IMR-90 (cell line): Measurements from ENCODE around the gene PSPH. TPM values are rescaled to one million over a fixed set of nuclear protein-coding genes. Genes with fewer than 3 reads are reported as not detected.

ENCODE experiments used
- ATAC-seq: fragments of 200-7000 bp; cut with Tn5 transposase; 2 replicates; pipeline ENCODE4 v1.9.1; 2020; ENCODE audit warnings: low read depth, mild to moderate bottlenecking, moderate library complexity
- BruUV-seq: library from RNA; stranded (reverse); fragments of 400-500 nt; replicated peaks from 2 replicates; lab custom pipeline; 2021; lab: Mats Ljungman, UMichigan
- CTCF ChIA-PET: fragments of 300-600 bp; formaldehyde crosslinking; extraction: SDS; loops from one replicate; lab custom pipeline; 2021; ENCODE audit warnings: antibody characterized with exemption; lab: Yijun Ruan, JAX
- POLR2A ChIA-PET: fragments of 300-600 bp; sonication (Branson Sonifier 250); formaldehyde crosslinking; loops from one replicate; lab custom pipeline; 2022; ENCODE audit warnings: antibody characterized with exemption; ENCODE audit not compliant: unreplicated experiment; lab: Charles Lee
- DNase-seq: peaks from one replicate; pipeline ENCODE4 v3.0.0; 2013
- H2AFZ ChIP-seq: replicated peaks from 2 replicates; pipeline ENCODE3; 2013; ENCODE audit warnings: low read length, mild to moderate bottlenecking; ENCODE audit not compliant: poor library complexity
- H2AK5ac ChIP-seq: 2 replicates; pipeline ENCODE4 v1.6.1; 2013; ENCODE audit warnings: low read depth, low read length, inconsistent platforms
- H2AK9ac ChIP-seq: replicated peaks from 2 replicates; pipeline ENCODE3; 2013; ENCODE audit warnings: mild to moderate bottlenecking, low read depth, low read length, moderate library complexity; ENCODE audit not compliant: poor library complexity
- H2BK120ac ChIP-seq: 2 replicates; pipeline ENCODE4 v1.6.1; 2013; ENCODE audit warnings: low read depth, low read length, inconsistent platforms
- H2BK15ac ChIP-seq: 3 replicates; pipeline ENCODE4 v1.6.1; 2013; ENCODE audit warnings: low read depth, low read length, inconsistent platforms
- H2BK20ac ChIP-seq: 2 replicates; pipeline ENCODE4 v1.6.1; 2013; ENCODE audit warnings: low read depth, mild to moderate bottlenecking, inconsistent platforms, low read length, moderate library complexity
- H2BK5ac ChIP-seq: 2 replicates; pipeline ENCODE4 v1.6.1; 2013; ENCODE audit warnings: mild to moderate bottlenecking, low read depth, low read length, inconsistent platforms; ENCODE audit not compliant: poor library complexity, severe bottlenecking
- H3K14ac ChIP-seq: replicated peaks from 2 replicates; pipeline ENCODE4 v1.6.1; 2013; ENCODE audit warnings: low read depth, low read length, inconsistent platforms
- H3K18ac ChIP-seq: 2 replicates; pipeline ENCODE4 v1.6.1; 2013; ENCODE audit warnings: low read depth, low read length, control low read depth
- H3K23ac ChIP-seq: 2 replicates; pipeline ENCODE4 v1.6.1; 2013; ENCODE audit warnings: low read depth, low read length, inconsistent platforms
- H3K27ac ChIP-seq: 2 replicates; pipeline ENCODE4 v1.5.1; 2013; ENCODE audit warnings: mild to moderate bottlenecking, control low read depth, low read length; ENCODE audit not compliant: insufficient read depth
- H3K27me3 ChIP-seq: 2 replicates; pipeline ENCODE4 v1.6.1; 2013; ENCODE audit warnings: low read length; ENCODE audit not compliant: control insufficient read depth, insufficient read depth
- H3K36me3 ChIP-seq: 2 replicates; pipeline ENCODE4 v1.6.1; 2013; ENCODE audit warnings: low read length, mixed read lengths; ENCODE audit not compliant: control insufficient read depth, insufficient read depth
- H3K4ac ChIP-seq: 2 replicates; pipeline ENCODE4 v1.6.1; 2013; ENCODE audit warnings: low read depth, low read length, inconsistent platforms
- H3K4me1 ChIP-seq: 2 replicates; pipeline ENCODE4 v1.6.1; 2013; ENCODE audit warnings: low read length, mixed read lengths; ENCODE audit not compliant: control insufficient read depth, insufficient read depth
- H3K4me2 ChIP-seq: 2 replicates; pipeline ENCODE4 v1.6.1; 2013; ENCODE audit warnings: low read depth, mild to moderate bottlenecking, control low read depth, low read length, moderate library complexity
- H3K4me3 ChIP-seq: 2 replicates; pipeline ENCODE4 v1.5.1; 2013; ENCODE audit warnings: low read depth, mild to moderate bottlenecking, control low read depth, low read length, moderate library complexity; ENCODE audit not compliant: insufficient read depth
- H3K56ac ChIP-seq: 2 replicates; pipeline ENCODE4 v1.6.1; 2013; ENCODE audit warnings: low read length, inconsistent platforms; ENCODE audit not compliant: insufficient read depth; ENCODE audit errors: extremely low read depth
- H3K79me1 ChIP-seq, 2 experiments: 2 replicates each; pipeline ENCODE4 v1.6.1; 2013; ENCODE audit warnings: low read length in 2 of 2, inconsistent platforms in 1 of 2, low read depth in 1 of 2
- H3K9ac ChIP-seq: 2 replicates; pipeline ENCODE4 v1.6.1; 2013; ENCODE audit warnings: low read depth, low read length, control low read depth
- H3K9me1 ChIP-seq: 2 replicates; pipeline ENCODE4 v1.6.1; 2013; ENCODE audit warnings: low read length, inconsistent platforms; ENCODE audit not compliant: insufficient read depth
- H3K9me3 ChIP-seq: 2 replicates; pipeline ENCODE4 v1.6.1; 2013; ENCODE audit warnings: low read length; ENCODE audit not compliant: control insufficient read depth, insufficient read depth
- H4K20me1 ChIP-seq: 2 replicates; pipeline ENCODE4 v1.6.1; 2013; ENCODE audit warnings: low read length, inconsistent platforms; ENCODE audit not compliant: insufficient read depth
- H4K5ac ChIP-seq: 2 replicates; pipeline ENCODE4 v1.6.1; 2013; ENCODE audit warnings: mild to moderate bottlenecking, low read depth, low read length, control low read depth
- H4K8ac ChIP-seq, 2 experiments: 2 replicates each; pipeline ENCODE4 v1.6.1; 2013; ENCODE audit warnings: low read depth in 2 of 2, low read length in 2 of 2, control low read depth in 1 of 2, inconsistent platforms in 1 of 2
- H4K91ac ChIP-seq: 2 replicates; pipeline ENCODE4 v1.6.1; 2013; ENCODE audit warnings: low read depth, low read length, inconsistent platforms; ENCODE audit not compliant: insufficient read depth
- CEBPB ChIP-seq: IDR thresholded peaks from 2 replicates; pipeline ENCODE4 v1.6.1; 2012; ENCODE audit warnings: low read depth, low read length, improper control_type of control experiment
- FOS ChIP-seq: fragments of 150-350 bp; IDR thresholded peaks from 2 replicates; pipeline ENCODE4 v1.6.1; 2016; ENCODE audit warnings: low read depth, low read length
- MAFK ChIP-seq: IDR thresholded peaks from 2 replicates; pipeline ENCODE4 v1.6.1; 2012; ENCODE audit warnings: low read depth, low read length, improper control_type of control experiment
- MXI1 ChIP-seq: IDR thresholded peaks from 2 replicates; pipeline ENCODE4 v1.6.1; 2012; ENCODE audit warnings: low read depth, mild to moderate bottlenecking, low read length, moderate library complexity, borderline replicate concordance
- NFE2L2 ChIP-seq: fragments of 150-350 bp; IDR thresholded peaks from 2 replicates; pipeline ENCODE4 v1.6.1; 2016; ENCODE audit warnings: low read depth, mild to moderate bottlenecking, low read length
- WGBS, 2 experiments: methylation state at CpG; one replicate each; pipeline versions ENCODE4 v1.1.5 to v1.1.7; 2013; ENCODE audit warnings: missing lambda C conversion rate in 2 of 2; ENCODE audit not compliant: insufficient read length in 1 of 2; ENCODE audit errors: extremely low coverage in 2 of 2; 5-methylcytosine and 5-hydroxymethylcytosine counted together
- dilution Hi-C: fragments of 300-500 bp; cut with HindIII; formaldehyde crosslinking; loops from one replicate; pipeline ENCODE4 v1.14.3; 2018; ENCODE audit warnings: low sequenced_read_pairs; ENCODE audit not compliant: unreplicated experiment
- in situ Hi-C: fragments of 300-500 bp; cut with MboI; formaldehyde crosslinking; loops from 3 replicates; pipeline ENCODE4 v1.14.3; 2019; ENCODE audit warnings: low sequenced_read_pairs, inconsistent platforms, mixed read lengths
- intact Hi-C: fragments of 100-400 bp; cut with micrococcal nuclease; formaldehyde crosslinking; loops from 2 replicates; pipeline ENCODE4 v1.10.0; 2022
- polyA plus RNA-seq, 3 experiments: library from polyadenylated mRNA; depleted of rRNA; stranded (reverse); fragments of >200 nt; gene quantifications; 2 replicates each; pipeline ENCODE4 v1.2.3, GENCODE V29; 2012; ENCODE audit warnings: low replicate concordance in 1 of 3
- total RNA-seq: library from RNA; depleted of rRNA; stranded (reverse); fragments of >200 nt; gene quantifications from 2 replicates; pipeline ENCODE4 v1.2.3, GENCODE V29; 2012
- TF ChIP-seq, protein P1 (sequence below): fragments of 150-350 bp; IDR thresholded peaks from 2 replicates; pipeline ENCODE4 v1.6.1; 2016; ENCODE audit warnings: low read depth, mild to moderate bottlenecking, low read length, moderate library complexity, borderline replicate concordance

PSPH gene
- total and polyA plus RNA-seq, 2 of the 4 experiments (the other 2 are of a cell fraction): 31.8 to 48.4 TPM

DNA sequence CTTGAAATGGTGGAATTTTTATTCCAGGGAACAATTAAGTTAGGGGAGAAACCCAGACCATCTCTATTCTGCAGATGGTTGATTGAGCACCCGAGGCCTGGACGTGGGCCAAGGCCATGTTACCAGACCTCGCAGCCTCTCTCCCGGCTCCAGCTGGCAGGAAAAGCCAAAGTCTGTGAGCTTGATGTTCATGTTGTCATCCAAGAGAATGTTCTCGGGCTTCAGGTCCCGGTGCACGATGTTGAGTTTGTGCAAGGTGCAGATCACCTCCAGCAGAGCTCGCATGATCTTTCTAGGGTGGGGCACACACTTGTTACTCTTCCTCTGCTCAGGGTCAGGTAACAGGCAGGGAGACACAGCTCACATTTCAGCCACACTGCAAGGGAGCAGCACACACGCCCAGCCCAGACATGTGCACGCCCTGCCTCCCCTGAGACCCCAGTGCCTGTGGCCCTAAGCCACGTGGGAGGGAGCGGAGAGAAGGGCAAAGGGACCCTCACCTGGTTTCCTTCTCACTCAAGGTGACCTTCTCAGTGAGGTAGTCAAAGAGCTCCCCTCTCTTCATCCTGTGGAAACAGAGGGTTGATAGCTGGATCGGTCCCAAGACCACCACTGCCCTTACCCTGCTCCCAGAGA, 32.0 kb upstream of the PSPH start:
- no peak overlapping the region for H2AK9ac ChIP-seq
- H2BK5ac ChIP-seq: no peak overlapping the region
- no peak for TF ChIP-seq MXI1
- no peak for TF ChIP-seq FOS
- no peak for TF ChIP-seq NFE2L2
- TF ChIP-seq CEBPB: no peak
- no peak for TF ChIP-seq MAFK
- TF ChIP-seq, protein P1, sequence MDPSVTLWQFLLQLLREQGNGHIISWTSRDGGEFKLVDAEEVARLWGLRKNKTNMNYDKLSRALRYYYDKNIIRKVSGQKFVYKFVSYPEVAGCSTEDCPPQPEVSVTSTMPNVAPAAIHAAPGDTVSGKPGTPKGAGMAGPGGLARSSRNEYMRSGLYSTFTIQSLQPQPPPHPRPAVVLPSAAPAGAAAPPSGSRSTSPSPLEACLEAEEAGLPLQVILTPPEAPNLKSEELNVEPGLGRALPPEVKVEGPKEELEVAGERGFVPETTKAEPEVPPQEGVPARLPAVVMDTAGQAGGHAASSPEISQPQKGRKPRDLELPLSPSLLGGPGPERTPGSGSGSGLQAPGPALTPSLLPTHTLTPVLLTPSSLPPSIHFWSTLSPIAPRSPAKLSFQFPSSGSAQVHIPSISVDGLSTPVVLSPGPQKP: no peak
- no peak overlapping the region for H3K27ac ChIP-seq
- H3K4me1 ChIP-seq: peaks cover 7% of the 10 kb centered on the region
- H3K9ac ChIP-seq: no peak overlapping the region
- peak overlapping the region; percentile 33 for H2AFZ ChIP-seq
- H3K27me3 ChIP-seq: no peaks in the 10 kb centered on the region
- H2BK20ac ChIP-seq: no peak overlapping the region
- DNase-seq (no peak), ATAC-seq (no peak)
- H3K18ac ChIP-seq: no peak overlapping the region
- no peak overlapping the region for H3K23ac ChIP-seq
- H3K9me3 ChIP-seq: no peaks in the 10 kb centered on the region
- dilution Hi-C loops (no loop called here), intact Hi-C loops (no loop called here), in situ Hi-C loops (loop anchor here (25.0 kb wide), 2 partner anchors 796 to 1321 kb away; partner anchors contain the start of gene SEC61G)
- WGBS, 2 experiments: 25% methylated on average over 7 of the region's 13 CpGs; no CpG with 5 or more reads in 1 of the 2 experiments
- ChIA-PET POLR2A (interaction anchor here (0.6 kb wide), 1 partner anchor 18 kb away, joined by 22 read pairs; no protein-coding TSS in a partner anchor), CTCF (interaction anchor here (0.6 to 1.9 kb wide), 3 partner anchors 10 to 1391 kb away, joined by 3 to 4 read pairs (median 3); partner anchors contain the start of gene PHKG1)
- no peak overlapping the region for H3K4me3 ChIP-seq
- 0 out of 2 replicates have a peak, but pooled peaks cover 3% of the 10 kb centered on the region for H3K9me1 ChIP-seq
- no peak overlapping the region for H4K8ac ChIP-seq
- no peak overlapping the region for H2BK120ac ChIP-seq
- peaks cover 24% of the 10 kb centered on the region; the same call in 1 of the 2 replicates for H3K36me3 ChIP-seq
- H3K79me1 ChIP-seq: 0 out of 4 replicates have a peak, but pooled peaks cover 0 to 3% of the 10 kb centered on the region in 2 experiments
- no peak overlapping the region for H3K4me2 ChIP-seq
- H2BK15ac ChIP-seq: no peak overlapping the region
- H4K20me1 ChIP-seq: no peaks in the 10 kb centered on the region
- H4K5ac ChIP-seq: no peak overlapping the region
- H4K91ac ChIP-seq: no peak overlapping the region
- H2AK5ac ChIP-seq: no peak overlapping the region
- BruUV-seq: no TSS peak
- no peak overlapping the region for H3K14ac ChIP-seq
- H3K56ac ChIP-seq: no peak overlapping the region
- H3K4ac ChIP-seq: no peak overlapping the region
